HG03103 (cell line): ENCODE results near the gene NINL.

Experiments
- ATAC-seq: cut with Tn5 transposase; IDR thresholded peaks from one replicate; pipeline ENCODE4 v1.9.1; 2021; ENCODE audit warnings: low read depth; ENCODE audit not compliant: unreplicated experiment

Gene NINL

DNA sequence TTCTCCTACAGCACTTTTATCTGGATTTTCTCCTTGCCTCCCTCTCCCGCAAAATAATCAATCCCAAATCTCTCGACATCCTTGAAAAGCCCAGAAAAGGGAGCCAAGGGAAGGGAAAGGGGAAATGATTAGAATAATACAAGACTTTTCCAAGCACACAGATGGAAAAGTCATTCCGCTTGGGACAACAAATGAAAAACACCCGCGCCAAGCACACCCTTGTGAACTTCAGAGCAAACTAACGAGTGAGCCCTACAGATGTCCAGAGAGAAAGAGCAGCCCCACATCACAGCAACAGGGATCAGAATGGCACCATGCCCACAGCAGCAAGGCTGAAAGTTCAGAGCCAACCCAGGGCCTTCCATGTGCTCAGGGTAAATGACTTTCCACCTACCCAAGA, 49.6 kb downstream of the NINL start:
- ATAC-seq = no peak

DNA sequence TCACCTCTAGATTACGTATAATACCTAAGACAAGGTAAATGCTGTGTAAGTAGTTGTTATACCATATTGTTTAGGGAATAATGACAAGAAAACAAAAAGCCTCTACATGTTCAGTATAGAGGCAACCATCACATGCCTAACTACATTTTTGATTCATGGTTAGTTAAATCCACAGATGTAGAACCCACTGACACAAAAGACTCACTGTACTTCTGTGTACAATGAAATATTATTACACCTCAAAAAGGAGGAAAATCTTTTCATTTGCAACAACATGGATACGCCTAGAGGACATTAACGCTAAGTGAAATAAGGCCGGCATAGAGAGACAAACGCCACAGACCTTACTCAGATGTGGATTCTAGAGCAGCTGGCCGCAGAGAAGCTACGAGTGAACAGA, 50.5 kb downstream of the NINL start:
- ATAC-seq = no peak

DNA sequence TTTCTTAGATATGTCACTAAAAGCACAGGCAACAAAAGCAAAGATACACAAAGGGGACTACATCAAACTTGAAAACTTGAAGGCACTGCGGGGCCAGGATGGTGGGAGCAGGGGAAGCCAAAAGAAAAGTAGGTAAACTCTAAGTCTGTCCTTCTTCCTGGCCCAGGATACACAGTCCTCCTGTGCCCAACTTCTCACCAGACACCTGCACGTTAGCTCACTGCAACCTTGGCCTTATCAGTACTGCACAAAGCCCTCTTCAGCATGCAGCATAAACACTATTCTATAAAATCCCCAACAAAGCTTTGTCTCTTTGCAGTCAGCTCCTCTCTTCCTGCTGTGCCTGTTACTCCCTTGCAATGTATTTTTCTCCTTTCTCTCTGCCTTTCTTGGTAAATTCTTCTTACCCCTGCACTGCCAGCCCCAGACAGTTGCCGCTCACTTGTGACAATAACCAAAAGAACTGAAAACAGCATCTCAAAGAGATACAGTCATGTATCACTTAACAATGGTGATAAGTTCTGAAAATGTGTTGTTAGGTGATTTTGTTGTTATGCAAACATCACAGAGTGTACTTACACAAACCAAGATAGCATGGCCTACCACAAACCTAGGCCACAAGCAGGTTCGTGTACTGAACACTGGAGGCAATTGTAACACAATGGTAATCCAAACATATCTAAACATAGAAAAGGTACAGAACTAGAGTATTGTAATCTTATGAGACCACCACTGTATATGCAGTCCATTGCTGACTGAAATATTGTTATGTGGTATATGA, 51.2 kb downstream of the NINL start:
- no peak for ATAC-seq

DNA sequence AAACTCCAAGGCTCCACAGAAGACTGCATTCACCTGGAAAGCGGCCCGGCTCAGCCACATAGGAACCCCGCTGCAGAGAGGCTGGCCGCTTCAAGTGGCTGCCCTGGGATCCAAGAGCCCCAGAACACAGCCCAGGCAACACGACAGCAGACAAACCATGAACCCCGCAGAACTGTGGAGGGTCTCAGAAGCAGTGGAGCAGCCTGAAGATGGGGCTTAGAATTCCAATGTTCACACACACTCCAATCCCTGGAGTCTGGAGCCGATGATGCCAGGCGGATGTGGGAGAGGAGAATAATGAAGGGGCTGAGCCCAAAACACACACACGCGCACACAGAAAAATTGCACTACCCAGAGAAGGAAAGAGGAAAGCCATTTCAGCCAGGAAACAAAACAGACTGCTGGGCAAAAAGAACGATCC, 52.4 kb downstream of the NINL start:
- no peak for ATAC-seq

DNA sequence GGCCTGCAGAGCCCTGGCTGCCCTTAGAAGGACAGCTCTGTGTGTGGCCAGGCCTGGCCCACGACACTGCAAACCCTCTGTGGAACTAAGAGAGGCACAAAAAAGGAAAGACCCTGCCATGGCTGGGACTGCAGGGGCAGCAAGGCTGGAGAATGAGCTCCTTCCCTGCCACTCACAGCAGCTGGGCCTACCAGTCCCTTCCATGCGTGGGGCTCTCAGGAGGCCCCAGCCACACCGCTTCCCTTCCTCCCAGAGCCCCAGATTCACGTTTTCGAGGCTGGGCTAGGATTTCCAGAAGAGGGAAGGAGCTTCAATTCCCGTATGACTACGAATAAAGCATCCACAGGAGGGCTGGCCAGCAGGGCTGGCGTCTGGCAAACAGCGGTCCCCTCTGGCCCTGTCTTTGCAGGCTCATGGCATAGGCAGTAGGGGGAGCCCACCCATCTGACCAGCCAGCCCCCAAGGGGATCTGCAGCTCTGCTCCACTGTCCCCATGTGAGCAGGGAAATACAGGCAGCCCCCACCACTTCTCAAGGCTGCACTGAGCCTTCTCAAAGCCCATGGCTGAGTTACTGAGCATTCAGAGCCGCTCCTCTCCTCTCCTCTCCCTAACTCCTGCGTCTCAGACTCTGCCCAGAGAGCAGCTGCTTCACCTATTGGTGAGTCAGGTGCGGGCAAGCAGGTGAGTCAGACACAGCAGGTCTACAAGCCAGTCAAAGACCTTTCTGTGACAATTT, 53.1 kb downstream of the NINL start:
- ATAC-seq = no peak

DNA sequence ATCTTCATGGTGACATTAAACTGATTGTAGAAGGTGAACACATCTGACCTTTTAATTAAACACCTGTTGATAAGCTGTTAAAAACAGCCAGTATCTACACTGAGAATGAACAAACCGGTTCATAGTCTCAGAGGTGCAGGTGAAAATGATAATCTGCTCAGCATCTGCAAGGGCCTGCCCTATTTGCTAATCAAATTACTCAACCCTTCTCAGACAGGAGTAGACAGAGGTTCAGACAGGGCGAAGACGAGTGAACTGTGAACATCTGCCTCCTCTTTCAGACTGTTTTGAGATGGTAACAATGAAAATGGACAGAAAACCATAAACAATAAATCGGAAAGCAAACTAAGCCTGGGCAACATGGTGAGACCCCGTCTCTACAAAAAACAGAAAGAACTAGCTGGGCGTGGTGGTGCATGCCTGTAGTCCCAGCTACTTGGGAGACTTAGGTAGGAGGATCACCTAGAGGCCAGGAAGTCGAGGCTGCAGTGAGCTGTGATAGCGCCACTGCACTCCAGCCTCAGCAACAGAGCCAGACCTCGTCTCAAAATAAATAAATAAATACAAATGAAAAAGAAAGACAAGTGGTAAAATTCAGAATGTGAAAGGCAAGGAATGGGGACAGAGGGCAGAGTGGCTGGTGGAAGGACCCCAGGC, 55.9 kb downstream of the NINL start:
- ATAC-seq = no peak

DNA sequence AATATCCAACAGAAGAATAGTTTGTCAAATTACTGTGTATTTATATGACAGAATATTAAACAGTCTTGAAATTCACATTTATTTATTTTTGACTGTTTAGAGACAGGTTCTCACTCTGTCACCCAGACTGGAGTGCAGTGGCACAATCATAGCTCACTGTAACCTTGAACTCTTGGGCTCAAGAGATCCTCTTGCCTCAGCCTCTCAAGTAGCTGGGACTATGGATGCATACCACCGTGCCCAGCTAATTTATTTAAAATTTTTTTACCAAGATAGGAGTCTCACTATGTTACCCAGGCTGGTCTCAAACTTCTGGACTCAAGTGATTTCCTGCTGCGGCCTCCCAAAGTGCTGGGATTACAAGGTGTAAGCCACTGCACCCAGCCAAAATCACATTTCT, 57.4 kb downstream of the NINL start:
- ATAC-seq = no peak

DNA sequence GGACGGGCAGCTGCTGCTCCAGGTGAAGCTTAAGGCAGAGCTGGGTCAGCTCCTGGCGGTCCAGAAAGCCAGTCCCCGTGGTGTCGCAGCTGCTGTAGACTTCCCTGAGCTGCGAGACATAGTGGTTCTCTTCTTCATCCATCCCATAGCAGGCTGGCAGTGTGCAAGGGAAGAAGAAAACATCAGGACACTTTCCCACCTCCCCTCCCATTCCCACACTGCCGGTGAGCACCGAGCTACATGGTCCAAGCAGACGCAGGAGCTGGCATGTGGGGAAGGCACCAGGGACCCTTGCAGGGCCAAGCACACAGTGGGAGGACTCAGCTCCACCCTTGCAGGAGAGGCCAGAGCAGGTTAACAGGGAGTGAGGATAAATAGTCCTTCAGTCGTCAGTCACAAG, 58.9 kb downstream of the NINL start:
- no peak for ATAC-seq

DNA sequence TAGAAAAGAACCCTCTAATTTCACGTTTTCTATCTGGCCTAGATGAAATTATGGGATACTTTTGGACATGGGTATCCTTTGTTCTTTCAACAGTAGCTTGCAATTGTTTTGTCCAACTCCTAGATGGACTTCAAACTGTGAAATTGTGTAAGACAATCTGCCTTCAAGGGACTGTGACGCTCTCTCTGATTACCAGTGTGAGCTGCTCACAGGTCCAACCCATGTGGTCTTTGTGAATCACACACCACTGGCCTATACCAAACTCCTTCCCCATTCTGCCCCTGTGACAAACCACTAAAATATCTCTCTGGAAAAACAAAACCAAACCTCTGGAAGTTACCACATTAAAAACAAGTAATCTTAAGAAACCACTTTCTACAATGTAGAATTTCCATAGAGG, 59.5 kb downstream of the NINL start:
- no peak for ATAC-seq

DNA sequence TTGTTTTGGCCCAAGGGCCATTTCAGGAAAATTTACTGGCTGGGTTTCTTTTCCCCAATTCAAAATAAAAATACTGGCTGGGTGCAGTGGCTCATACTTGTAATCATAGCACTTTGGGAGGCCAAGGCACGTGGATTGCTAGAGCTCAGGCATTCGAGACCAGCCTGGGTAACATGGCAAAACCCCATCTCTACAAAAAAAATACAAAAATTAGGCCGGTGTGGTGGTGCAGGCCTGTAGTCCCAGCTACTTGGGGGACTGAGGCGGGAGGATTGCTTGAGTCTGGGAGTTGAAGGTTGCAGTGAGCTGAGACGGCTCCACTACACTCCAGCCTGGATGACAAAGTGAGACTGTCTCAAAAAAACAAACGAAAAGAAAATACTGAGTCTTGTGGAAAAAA, 60.0 kb downstream of the NINL start:
- no peak for ATAC-seq

DNA sequence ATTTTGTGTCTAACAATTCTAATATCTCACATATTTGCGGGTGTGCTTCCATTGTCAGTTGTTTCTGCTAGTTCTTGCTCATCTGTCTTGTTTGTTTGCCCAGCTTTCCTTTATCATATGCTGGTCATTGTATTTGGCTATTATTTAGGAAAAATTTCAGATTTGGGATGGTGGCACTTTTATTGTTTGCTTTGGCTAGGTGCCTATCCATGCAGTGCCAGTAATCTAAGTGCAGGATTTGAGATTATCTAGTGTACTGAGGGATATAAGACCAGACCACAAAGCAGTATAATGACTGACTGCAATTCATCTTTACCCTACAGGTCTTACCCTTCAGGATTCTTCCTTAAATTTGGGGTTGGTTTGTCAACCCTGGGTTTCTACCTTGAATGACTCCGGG, 63.9 kb downstream of the NINL start:
- ATAC-seq = no peak

DNA sequence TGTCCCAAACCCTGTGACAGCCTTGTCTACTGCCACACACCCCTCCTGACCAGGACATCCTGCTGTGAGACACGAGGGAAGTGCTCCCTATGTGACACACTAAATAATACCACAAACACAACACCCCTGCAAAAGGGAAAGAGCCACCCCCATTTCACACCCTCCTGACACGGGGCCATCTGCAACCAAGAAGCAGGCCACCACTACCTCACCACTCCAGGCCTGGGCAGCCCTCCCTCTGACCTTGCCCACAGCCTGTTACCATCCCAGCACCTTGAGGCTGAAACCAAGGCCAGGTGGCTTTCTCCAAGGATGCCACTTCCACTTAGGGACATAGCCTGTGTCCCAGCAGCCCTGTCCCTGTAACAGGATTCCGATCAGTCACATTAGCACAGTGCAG, 68.2 kb downstream of the NINL start:
- no peak for ATAC-seq

DNA sequence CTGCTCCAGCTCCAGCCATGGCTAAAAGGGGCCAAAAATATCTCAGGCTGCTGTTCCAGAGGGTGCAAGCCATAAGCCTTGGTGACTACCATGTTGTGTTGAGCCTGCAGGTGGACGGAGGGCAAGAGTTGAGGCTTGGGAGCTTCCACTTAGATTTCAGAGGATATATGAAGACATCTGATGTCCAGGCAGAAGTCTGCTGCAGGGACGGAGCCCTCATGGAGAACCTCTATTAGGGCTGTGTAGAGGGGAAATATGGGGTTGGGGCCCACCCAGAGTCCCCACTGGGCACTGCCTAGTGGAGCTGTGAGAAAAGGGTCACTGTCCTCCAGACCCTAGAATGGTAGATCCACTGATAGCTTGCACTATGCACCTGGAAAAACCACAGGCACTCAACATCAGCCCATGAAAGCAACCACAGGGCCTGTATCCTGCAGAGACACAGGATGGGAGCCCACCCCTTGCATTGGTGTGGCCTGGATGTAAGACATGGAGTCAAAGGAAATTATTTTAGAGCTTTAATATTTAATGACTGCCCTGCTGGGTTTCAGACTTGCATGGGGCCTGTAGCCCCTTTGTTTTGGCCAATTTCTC, 70.5 kb downstream of the NINL start:
- ATAC-seq = no peak

DNA sequence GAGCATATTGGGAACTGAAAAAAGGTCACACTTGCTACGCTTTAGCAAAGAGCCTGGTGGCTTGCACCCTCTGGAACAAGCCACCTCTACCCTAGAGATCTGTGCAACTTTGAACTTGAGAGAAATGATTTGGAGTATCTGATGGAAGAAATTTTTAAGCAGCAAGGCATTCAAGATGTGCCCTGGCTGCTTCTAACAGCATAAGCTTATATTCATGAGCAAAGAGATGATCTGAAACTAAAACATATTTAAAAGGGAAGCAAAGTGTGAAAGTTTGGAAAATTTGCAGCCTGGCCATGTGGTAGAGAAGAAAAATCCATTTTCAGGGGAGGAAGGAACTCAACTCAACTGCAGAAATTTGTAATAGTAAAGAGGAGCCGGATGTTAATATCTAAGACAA, 71.1 kb downstream of the NINL start:
- ATAC-seq = no peak

DNA sequence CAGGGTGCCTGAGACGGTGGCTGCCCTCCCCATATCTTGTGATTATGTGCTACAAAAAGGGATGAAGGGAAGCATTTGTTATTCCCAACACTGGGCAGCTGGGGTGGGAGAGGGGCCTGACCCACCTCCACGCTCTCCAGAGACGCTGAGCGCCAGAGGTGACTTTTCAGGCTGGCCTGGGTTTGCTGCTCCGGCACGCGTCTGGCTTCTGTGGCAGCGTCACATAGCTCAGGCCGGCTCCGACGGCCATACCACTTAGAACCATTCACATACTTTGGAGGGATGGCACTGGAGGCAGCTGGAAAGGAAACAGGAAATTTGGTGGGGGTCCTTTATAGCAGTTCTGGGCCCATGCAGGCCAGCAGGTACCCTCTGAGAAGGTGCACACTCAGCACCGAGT, 72.6 kb downstream of the NINL start:
- no peak for ATAC-seq

DNA sequence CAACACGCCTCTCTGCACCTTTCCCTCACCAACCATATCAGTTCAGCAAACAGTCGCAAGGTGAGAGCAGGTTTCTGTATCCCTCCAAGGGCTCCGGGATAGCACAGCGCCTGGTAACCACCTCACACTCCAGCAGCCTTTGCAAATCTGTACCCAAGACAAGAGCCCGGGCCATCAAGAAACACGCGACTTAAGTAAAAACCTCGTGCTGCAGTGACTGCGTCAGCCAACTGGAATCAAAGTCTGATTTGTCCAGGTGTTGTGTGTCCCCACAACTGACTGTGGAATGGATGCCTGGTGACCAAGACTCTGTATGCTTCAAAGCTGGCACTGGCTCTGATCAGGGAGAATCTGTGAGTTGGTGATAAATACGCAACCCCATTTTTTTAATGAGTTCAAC, 74.1 kb downstream of the NINL start:
- ATAC-seq = no peak

DNA sequence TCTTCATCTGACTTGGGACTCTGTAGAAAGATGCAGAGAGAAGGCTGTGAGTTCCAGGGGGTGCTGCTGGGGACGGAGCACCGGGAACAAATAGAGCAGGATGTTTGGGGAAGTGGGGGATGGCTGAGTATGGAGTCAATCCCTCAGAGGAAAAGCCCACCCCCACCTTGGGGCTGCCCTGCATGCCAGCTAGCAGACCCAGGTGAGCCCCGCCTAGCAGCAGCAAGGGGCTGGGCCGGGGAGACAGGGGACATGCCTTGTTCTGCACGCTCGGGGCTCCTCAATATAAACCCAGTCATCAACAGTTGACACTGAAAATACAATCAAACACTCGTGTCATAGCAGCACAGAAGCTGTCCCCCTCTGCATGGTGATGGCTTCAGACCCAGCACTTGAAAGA, 74.6 kb downstream of the NINL start:
- no peak for ATAC-seq

DNA sequence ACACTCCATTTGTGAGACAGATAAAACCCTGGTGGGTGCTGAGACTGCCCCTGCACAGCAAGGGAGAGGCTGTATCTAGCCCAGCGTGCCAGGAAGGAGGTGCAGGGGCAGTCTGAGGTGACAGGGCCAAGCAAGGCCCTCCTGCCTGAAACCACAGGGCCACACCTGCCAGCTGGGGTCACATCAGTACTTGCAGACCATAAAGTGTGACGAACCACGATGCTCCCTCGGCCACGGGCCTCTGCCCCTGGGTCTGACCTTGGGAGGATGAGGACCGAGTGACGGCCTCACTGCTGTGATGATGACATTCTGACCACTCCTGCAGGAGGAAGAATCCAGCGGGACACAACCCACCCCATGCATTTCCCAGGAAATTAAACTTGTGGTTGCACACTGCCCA, 75.1 kb downstream of the NINL start:
- no peak for ATAC-seq

DNA sequence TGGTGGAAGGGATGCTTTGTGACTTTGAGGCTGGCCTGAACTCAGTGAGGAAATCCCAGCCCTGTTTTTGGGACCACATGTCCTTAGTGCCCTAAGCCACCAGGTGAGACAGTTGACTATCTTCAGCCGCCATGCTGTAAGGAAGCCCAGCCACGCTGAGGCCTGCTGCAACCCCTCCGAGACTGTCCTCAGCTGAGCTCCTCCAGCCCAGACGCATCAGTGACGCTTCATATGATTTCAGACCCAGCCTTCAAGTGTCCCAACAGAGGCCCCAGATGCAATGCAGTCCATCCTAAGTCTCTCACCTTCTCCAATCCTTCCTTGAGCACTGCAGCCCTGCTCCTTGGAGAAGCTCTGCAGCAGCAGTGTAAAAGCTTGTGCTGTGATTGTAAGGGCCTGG, 76.2 kb downstream of the NINL start:
- no peak for ATAC-seq

DNA sequence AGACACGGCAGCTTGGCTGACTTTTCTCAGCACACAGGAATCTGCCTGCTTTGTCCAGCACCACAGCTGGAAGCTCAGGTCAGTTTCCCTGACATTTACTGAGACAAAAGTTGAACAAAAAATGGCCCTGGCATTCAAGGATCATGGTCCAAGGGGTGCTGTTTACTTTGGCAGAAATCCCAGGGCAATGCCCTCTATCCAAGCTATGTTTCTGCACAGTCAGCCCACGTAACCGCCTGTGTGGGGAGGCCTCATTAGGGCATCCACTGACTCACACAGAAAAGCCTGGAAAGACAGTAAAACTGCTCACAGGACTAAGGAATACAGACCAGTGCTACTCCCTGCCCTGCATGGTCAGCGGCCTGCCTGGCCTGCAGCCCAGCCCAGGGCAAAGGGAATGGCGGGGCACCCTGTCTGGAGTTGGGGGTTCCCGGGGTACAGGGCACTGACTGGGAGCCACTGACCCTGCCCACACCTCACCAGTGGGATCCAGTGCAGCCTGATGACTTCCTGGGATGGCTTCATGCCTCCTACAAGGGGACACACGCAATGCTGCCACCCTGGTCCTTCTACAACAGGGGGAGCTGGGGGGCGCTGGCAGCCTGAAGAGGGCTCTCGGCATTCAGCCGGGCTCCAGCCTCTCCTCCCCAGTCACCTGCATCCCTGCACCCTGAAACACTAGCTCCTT, 77.1 kb downstream of the NINL start:
- ATAC-seq = no peak
